Panc1 (cell line): ENCODE data around the gene RIBC1.

ENCODE experiments used
- CTCF ChIP-seq: fragments of 450-650 bp; IDR thresholded peaks from 2 replicates; pipeline ENCODE4 v1.5.1; 2017; ENCODE audit warnings: mild to moderate bottlenecking
- REST ChIP-seq, 2 experiments: IDR thresholded peaks; 2 replicates each; pipeline ENCODE4 v1.6.1; 2011 to 2012; ENCODE audit warnings: low read depth in 2 of 2, control low read depth in 1 of 2, low read length in 1 of 2, mild to moderate bottlenecking in 1 of 2, moderate library complexity in 1 of 2; ENCODE audit not compliant: insufficient read depth in 1 of 2

GRCh38 chrX:53379008-53379710, 43.5 kb upstream of the RIBC1 start:
- TF ChIP-seq CTCF (no peak), REST (IDR thresholded peaks at IDR 0.05; ENCODE audit: insufficient read depth in 1 of 2, low read depth in 2 of 2, low read length in 1 of 2) (no peak)
